ENCODE data around the gene ZNF346. TPM values are rescaled to one million over a fixed set of nuclear protein-coding genes. Genes with fewer than 3 reads are reported as not detected.

The ZNF346 gene
- total RNA-seq, 1 donor from 2014 or later: 32.1 TPM

GRCh38 chr5:177096162-177097015, 73.9 kb downstream of the ZNF346 start:
- H3K27me3 Mint-ChIP-seq: peaks cover 3% of the 10 kb centered on the region
- DNase-seq: no peak
- no peak overlapping the region for H3K27ac Mint-ChIP-seq
- intact Hi-C loops (cut with micrococcal nuclease): no loop called here
- no peak overlapping the region for H3K4me3 Mint-ChIP-seq
- H3K4me1 Mint-ChIP-seq: no peaks in the 10 kb centered on the region
- no peaks in the 10 kb centered on the region for H3K36me3 Mint-ChIP-seq (ENCODE audit: low read depth)
- no peaks in the 10 kb centered on the region for H3K9me3 Mint-ChIP-seq

- Mint-ChIP-seq H3K27ac (no peak overlapping the region), H3K4me3 (no peak overlapping the region), H3K27me3 (peaks cover 3% of the 10 kb centered on the region), H3K4me1 (no peaks in the 10 kb centered on the region), H3K9me3 (no peaks in the 10 kb centered on the region), H3K36me3 (ENCODE audit: low read depth) (no peaks in the 10 kb centered on the region)
- intact Hi-C loops (cut with micrococcal nuclease): no loop called here
- DNase-seq: no peak
These were observed 74.8 kb downstream of the ZNF346 start for GRCh38 chr5:177097016-177097985.

GRCh38 chr5:177098120-177098469, 75.6 kb downstream of the ZNF346 start:
- Mint-ChIP-seq H3K27me3 (peaks cover 3% of the 10 kb centered on the region), H3K9me3 (no peaks in the 10 kb centered on the region), H3K27ac (no peak overlapping the region), H3K4me3 (no peak overlapping the region), H3K4me1 (no peaks in the 10 kb centered on the region), H3K36me3 (ENCODE audit: low read depth) (no peaks in the 10 kb centered on the region)
- intact Hi-C loops (cut with micrococcal nuclease): no loop called here
- no peak for DNase-seq

- no peaks in the 10 kb centered on the region for H3K4me1 Mint-ChIP-seq
- H3K9me3 Mint-ChIP-seq: no peaks in the 10 kb centered on the region
- no peak overlapping the region for H3K27ac Mint-ChIP-seq
- H3K27me3 Mint-ChIP-seq: peaks cover 3% of the 10 kb centered on the region
- H3K4me3 Mint-ChIP-seq: no peak overlapping the region
- DNase-seq: no peak
- intact Hi-C loops (cut with micrococcal nuclease): no loop called here
- no peaks in the 10 kb centered on the region for H3K36me3 Mint-ChIP-seq (ENCODE audit: low read depth)
These were observed 76.1 kb downstream of the ZNF346 start for GRCh38 chr5:177098470-177099141.

GRCh38 chr5:177099422-177100093, 77.1 kb downstream of the ZNF346 start:
- no peaks in the 10 kb centered on the region for H3K9me3 Mint-ChIP-seq
- H3K4me1 Mint-ChIP-seq: no peaks in the 10 kb centered on the region
- no peak overlapping the region for H3K4me3 Mint-ChIP-seq
- intact Hi-C loops (cut with micrococcal nuclease): no loop called here
- DNase-seq: no peak
- peaks cover 6% of the 10 kb centered on the region for H3K27me3 Mint-ChIP-seq
- no peak overlapping the region for H3K27ac Mint-ChIP-seq
- H3K36me3 Mint-ChIP-seq (ENCODE audit: low read depth): no peaks in the 10 kb centered on the region

GRCh38 chr5:177100714-177101121, 78.2 kb downstream of the ZNF346 start:
- Mint-ChIP-seq H3K9me3 (no peaks in the 10 kb centered on the region), H3K4me1 (no peaks in the 10 kb centered on the region), H3K27me3 (peaks cover 6% of the 10 kb centered on the region), H3K27ac (no peak overlapping the region), H3K4me3 (no peak overlapping the region), H3K36me3 (ENCODE audit: low read depth) (no peaks in the 10 kb centered on the region)
- DNase-seq: no peak
- intact Hi-C loops (cut with micrococcal nuclease): no loop called here

- H3K27me3 Mint-ChIP-seq: peaks cover 6% of the 10 kb centered on the region
- no peak for DNase-seq
- no peak overlapping the region for H3K27ac Mint-ChIP-seq
- H3K9me3 Mint-ChIP-seq: no peaks in the 10 kb centered on the region
- no peaks in the 10 kb centered on the region for H3K36me3 Mint-ChIP-seq (ENCODE audit: low read depth)
- no peak overlapping the region for H3K4me3 Mint-ChIP-seq
- no peaks in the 10 kb centered on the region for H3K4me1 Mint-ChIP-seq
- intact Hi-C loops (cut with micrococcal nuclease): no loop called here
These were observed 81.2 kb downstream of the ZNF346 start for GRCh38 chr5:177103523-177104253.

GRCh38 chr5:177105691-177106476, 83.4 kb downstream of the ZNF346 start:
- DNase-seq: no peak
- Mint-ChIP-seq H3K9me3 (no peaks in the 10 kb centered on the region), H3K4me1 (no peaks in the 10 kb centered on the region), H3K27ac (no peak overlapping the region), H3K36me3 (ENCODE audit: low read depth) (no peaks in the 10 kb centered on the region), H3K27me3 (peaks cover 2% of the 10 kb centered on the region), H3K4me3 (no peak overlapping the region)
- intact Hi-C loops (cut with micrococcal nuclease): no loop called here

GRCh38 chr5:177107159-177107558, 84.7 kb downstream of the ZNF346 start:
- Mint-ChIP-seq H3K27me3 (peaks cover 2% of the 10 kb centered on the region), H3K27ac (no peak overlapping the region), H3K4me3 (no peak overlapping the region), H3K4me1 (peaks cover 2% of the 10 kb centered on the region), H3K36me3 (ENCODE audit: low read depth) (no peaks in the 10 kb centered on the region), H3K9me3 (no peaks in the 10 kb centered on the region)
- DNase-seq: no peak
- intact Hi-C loops (cut with micrococcal nuclease): no loop called here

GRCh38 chr5:177109810-177110209, 87.3 kb downstream of the ZNF346 start:
- H3K4me3 Mint-ChIP-seq: no peak overlapping the region
- H3K36me3 Mint-ChIP-seq (ENCODE audit: low read depth): no peaks in the 10 kb centered on the region
- no peak overlapping the region for H3K27ac Mint-ChIP-seq
- H3K9me3 Mint-ChIP-seq: no peaks in the 10 kb centered on the region
- intact Hi-C loops (cut with micrococcal nuclease): loop anchor here (2.0 to 10.0 kb wide), 3 partner anchors 37 to 345 kb away; no protein-coding TSS in a partner anchor
- H3K27me3 Mint-ChIP-seq: no peaks in the 10 kb centered on the region
- no peak for DNase-seq
- H3K4me1 Mint-ChIP-seq: peaks cover 7% of the 10 kb centered on the region

GRCh38 chr5:177111720-177112394, 89.4 kb downstream of the ZNF346 start:
- no peak overlapping the region for H3K27ac Mint-ChIP-seq
- H3K9me3 Mint-ChIP-seq: no peaks in the 10 kb centered on the region
- peak; percentile 89 for DNase-seq
- intact Hi-C loops (cut with micrococcal nuclease): loop anchor here (1.0 to 10.0 kb wide), 5 partner anchors 39 to 454 kb away; partner anchors contain the start of genes PRELID1 and RAB24
- peaks cover 16% of the 10 kb centered on the region for H3K4me1 Mint-ChIP-seq
- no peaks in the 10 kb centered on the region for H3K27me3 Mint-ChIP-seq
- no peaks in the 10 kb centered on the region for H3K36me3 Mint-ChIP-seq (ENCODE audit: low read depth)
- no peak overlapping the region for H3K4me3 Mint-ChIP-seq

All from activated CD4-positive, alpha-beta T cell treated with anti-CD3 and anti-CD28 coated beads, Interleukin-2, amount 10 ng/mL, durations not matched to agents 24 days and 14 days (primary cell).